ENCODE measurements around the gene OR7G3.

The OR7G3 gene

DNA sequence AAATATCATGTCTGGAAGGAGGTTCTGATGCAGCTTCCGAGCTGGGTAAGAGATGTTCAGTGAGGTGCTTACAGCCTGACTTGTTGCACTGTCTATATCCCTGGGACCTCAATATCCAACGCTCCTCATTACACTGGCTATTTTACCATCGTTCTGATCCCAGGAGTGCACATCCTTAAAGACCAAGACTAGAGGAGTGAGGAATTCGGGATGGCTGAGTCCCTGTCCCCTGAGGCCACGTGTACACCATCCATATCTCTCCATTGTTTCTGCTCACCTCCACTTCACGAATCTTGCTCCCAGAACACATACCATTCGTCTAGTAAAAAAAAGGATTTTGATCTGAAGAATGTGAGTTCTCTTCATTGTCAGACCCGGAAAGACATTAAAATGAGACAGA lies 19.4 kb downstream of the OR7G3 start, which contains the start of gene OR7G2:
TSS of gene OR7G2 (minus strand) at position 101 of the 400 bp plus-strand sequence. CDS start 4,232 bp downstream, outside the sequence.
- Histone ChIP-seq H3K9ac (ENCODE audit: low read length) (no peak within 1 kb of the TSS), H3K36me3 (ENCODE audit: control insufficient read depth, insufficient read depth, low read length, severe bottlenecking) (no peaks in the 10 kb centered on the region), H3K4me3 (ENCODE audit: low read length) (no peak within 1 kb of the TSS), H3K27me3 (replicated peaks; ENCODE audit: control insufficient read depth, insufficient read depth, low read length) (no peaks in the 10 kb centered on the region), H3K4me1 (ENCODE audit: control insufficient read depth, insufficient read depth, low read length) (no peaks in the 10 kb centered on the region), H3K9me3 (ENCODE audit: control insufficient read depth, low read length) (no peaks in the 10 kb centered on the region)
- no peak for DNase-seq (ENCODE audit: low read depth)

DNA sequence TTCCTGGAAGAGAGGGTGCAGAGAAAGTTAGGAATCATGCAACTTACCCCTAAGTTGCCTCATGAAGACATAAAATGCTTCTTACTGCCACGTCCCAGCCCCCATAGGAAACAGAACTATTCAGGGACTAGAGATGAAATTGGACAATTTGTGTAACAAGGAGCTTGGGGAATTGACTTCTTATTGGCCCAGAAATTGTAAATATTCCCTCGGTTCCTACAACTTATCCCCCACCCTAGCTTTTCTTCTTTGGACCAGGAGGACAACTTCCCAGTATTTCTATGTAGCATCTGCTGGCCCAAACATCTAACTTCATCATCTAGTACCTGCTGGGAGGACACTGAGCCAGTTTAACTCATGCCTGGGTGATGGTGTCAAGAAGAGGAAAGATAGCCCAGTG lies 40.0 kb downstream of the OR7G3 start, which contains the start of gene OR1M1:
TSS of gene OR1M1 (plus strand) at position 301 of the 400 bp plus-strand sequence. CDS start 6,184 bp downstream, outside the sequence.
- H3K9ac ChIP-seq (ENCODE audit: low read length), result no peak within 1 kb of the TSS
- DNase-seq (ENCODE audit: low read depth), result no peak
- H3K36me3 ChIP-seq (ENCODE audit: control insufficient read depth, insufficient read depth, low read length, severe bottlenecking), result no peaks in the 10 kb centered on the region
- no peaks in the 10 kb centered on the region for H3K4me1 ChIP-seq (ENCODE audit: control insufficient read depth, insufficient read depth, low read length)
- H3K9me3 ChIP-seq (ENCODE audit: control insufficient read depth, low read length), result no peaks in the 10 kb centered on the region
- no peaks in the 10 kb centered on the region for H3K27me3 ChIP-seq (replicated peaks; ENCODE audit: control insufficient read depth, insufficient read depth, low read length)
- H3K4me3 ChIP-seq (ENCODE audit: low read length), result no peak within 1 kb of the TSS

DNA sequence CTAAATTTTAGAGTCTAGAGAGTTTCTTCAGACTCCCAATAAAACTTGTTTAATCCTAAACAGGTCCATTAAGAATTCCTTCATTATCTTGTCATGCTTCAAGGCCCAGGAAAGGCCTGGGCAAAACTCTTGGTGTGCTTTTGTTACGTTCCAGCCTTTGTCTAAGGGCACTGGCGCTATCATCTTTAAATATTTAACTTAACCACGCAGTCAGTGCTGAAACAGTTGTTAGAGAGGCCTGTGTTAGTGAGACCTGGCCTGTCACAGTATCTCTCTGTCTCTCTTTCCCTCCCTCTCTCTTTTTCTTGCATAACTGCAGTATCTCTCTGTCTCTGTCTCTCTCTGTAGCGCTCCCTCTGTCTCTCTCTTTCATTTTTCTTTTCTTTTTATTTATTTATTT lies 48.1 kb downstream of the OR7G3 start:
- no peaks in the 10 kb centered on the region for H3K27me3 ChIP-seq (replicated peaks; ENCODE audit: control insufficient read depth, insufficient read depth, low read length)
- no peak for DNase-seq (ENCODE audit: low read depth)
- H3K4me3 ChIP-seq (ENCODE audit: low read length), result no peak overlapping the region
- peaks cover 7% of the 10 kb centered on the region for H3K4me1 ChIP-seq (ENCODE audit: control insufficient read depth, insufficient read depth, low read length)
- H3K9ac ChIP-seq (ENCODE audit: low read length), result no peak overlapping the region
- no peaks in the 10 kb centered on the region for H3K9me3 ChIP-seq (ENCODE audit: control insufficient read depth, low read length)
- H3K36me3 ChIP-seq (ENCODE audit: control insufficient read depth, insufficient read depth, low read length, severe bottlenecking), result no peaks in the 10 kb centered on the region

GRCh38 chr19:9076901-9077300 lies 49.8 kb downstream of the OR7G3 start:
- H3K9me3 ChIP-seq (ENCODE audit: control insufficient read depth, low read length), result no peaks in the 10 kb centered on the region
- H3K9ac ChIP-seq (ENCODE audit: low read length), result no peak overlapping the region
- no peak overlapping the region for H3K4me3 ChIP-seq (ENCODE audit: low read length)
- no peaks in the 10 kb centered on the region for H3K27me3 ChIP-seq (replicated peaks; ENCODE audit: control insufficient read depth, insufficient read depth, low read length)
- DNase-seq (ENCODE audit: low read depth), result no peak
- no peaks in the 10 kb centered on the region for H3K36me3 ChIP-seq (ENCODE audit: control insufficient read depth, insufficient read depth, low read length, severe bottlenecking)
- peaks cover 7% of the 10 kb centered on the region for H3K4me1 ChIP-seq (ENCODE audit: control insufficient read depth, insufficient read depth, low read length)
